ENCODE data around the gene GPC1. TPM values are rescaled to one million over a fixed set of nuclear protein-coding genes. Genes with fewer than 3 reads are reported as not detected.

GPC1 gene
- total and polyA plus RNA-seq, 8 donors = 6.3 to 117 (median 23.2) TPM

- H3K9me3 ChIP-seq = no peaks in the 10 kb centered on the region
- H3K4me3 ChIP-seq = no peak overlapping the region
- 90 to 94% (median 92%) methylated on average over 6 to 12 of the region's 12 CpGs for WGBS, 5 donors
- DNase-seq = no peak
- TF ChIP-seq CTCF (IDR thresholded peaks at IDR 0.05) (no peak), POLR2A (IDR thresholded peaks at IDR 0.05) (no peak), EP300 (IDR thresholded peaks at IDR 0.05) (no peak), POLR2AphosphoS5 (IDR thresholded peaks at IDR 0.05) (no peak)
- intact Hi-C loops (cut with DNase I; ENCODE audit: low total_unique reads) = no loop called here
- H3K27me3 ChIP-seq = peaks cover 0 to 19% (median 11%) of the 10 kb centered on the region in 3 donors
- no peak overlapping the region for H3K27ac ChIP-seq
- peaks cover 0 to 19% (median 7%) of the 10 kb centered on the region in 4 donors for H3K36me3 ChIP-seq
- H3K4me1 ChIP-seq = peaks cover 4 to 34% (median 22%) of the 10 kb centered on the region in 4 donors
Measured at GRCh38 chr2:240446664-240447175, 11.3 kb downstream of the GPC1 start.

- no peak for TF ChIP-seq POLR2A (IDR thresholded peaks at IDR 0.05)
- TF ChIP-seq POLR2AphosphoS5 (IDR thresholded peaks at IDR 0.05) = no peak
- TF ChIP-seq CTCF (IDR thresholded peaks at IDR 0.05) = no peak
- TF ChIP-seq EP300 (IDR thresholded peaks at IDR 0.05) = no peak
- H3K9me3 ChIP-seq = no peaks in the 10 kb centered on the region
- peaks cover 10 to 36% (median 28%) of the 10 kb centered on the region in 4 donors for H3K4me1 ChIP-seq
- no peak overlapping the region for H3K27ac ChIP-seq
- intact Hi-C loops (cut with DNase I; ENCODE audit: low total_unique reads) = no loop called here
- WGBS, 5 donors = 35 to 56% (median 39%) methylated on average over 3 to 22 of the region's 22 CpGs
- peaks cover 0 to 19% (median 7%) of the 10 kb centered on the region in 4 donors for H3K36me3 ChIP-seq
- H3K4me3 ChIP-seq = no peak overlapping the region
- DNase-seq = no peak
- H3K27me3 ChIP-seq = peaks cover 0 to 25% (median 17%) of the 10 kb centered on the region in 3 donors
Measured at GRCh38 chr2:240447331-240447730, 11.9 kb downstream of the GPC1 start.

GRCh38 chr2:240447934-240448333, 12.5 kb downstream of the GPC1 start:
- no peak overlapping the region for H3K27ac ChIP-seq

More at GRCh38 chr2:240447934-240448333, 12.5 kb downstream of the GPC1 start:
- H3K4me3 ChIP-seq = no peak overlapping the region
- 79 to 86% (median 84%) methylated on average over 9 to 15 of the region's 15 CpGs for WGBS, 5 donors
- intact Hi-C loops (cut with DNase I; ENCODE audit: low total_unique reads) = no loop called here
- peaks cover 0 to 19% (median 7%) of the 10 kb centered on the region in 4 donors for H3K36me3 ChIP-seq
- H3K9me3 ChIP-seq = no peaks in the 10 kb centered on the region
- TF ChIP-seq POLR2A (IDR thresholded peaks at IDR 0.05) (no peak), POLR2AphosphoS5 (IDR thresholded peaks at IDR 0.05) (no peak), EP300 (IDR thresholded peaks at IDR 0.05) (no peak), CTCF (IDR thresholded peaks at IDR 0.05) (no peak)
- H3K27me3 ChIP-seq = peaks cover 0 to 31% (median 20%) of the 10 kb centered on the region in 3 donors
- no peak for DNase-seq
- peaks cover 12 to 37% (median 30%) of the 10 kb centered on the region in 4 donors for H3K4me1 ChIP-seq
